ENCODE measurements around the gene OR5A1.

DNA sequence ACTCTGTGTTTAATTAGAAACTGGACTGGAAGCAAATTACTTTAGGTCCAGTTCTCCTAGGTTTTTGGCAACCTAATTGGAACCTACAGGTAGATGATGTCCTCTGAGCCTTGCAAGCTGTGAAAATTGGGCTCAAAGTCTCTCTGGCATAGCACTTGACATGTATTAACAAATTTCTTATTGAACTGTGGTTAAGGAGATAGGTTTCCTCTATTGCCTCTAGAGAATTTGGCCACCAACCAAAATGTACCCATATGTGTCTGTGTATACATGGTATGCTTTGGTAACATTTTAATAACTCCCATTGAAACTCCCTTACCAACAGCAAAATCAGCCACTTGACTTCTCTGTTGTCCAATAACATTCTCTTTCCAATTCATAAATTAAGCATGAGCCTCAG, 36.7 kb downstream of the OR5A1 start, which contains the start of gene OR4D10:
- no peak for TF ChIP-seq EZH2phosphoT487 (IDR thresholded peaks at IDR 0.05; ENCODE audit: borderline replicate concordance, low read length)
- TF ChIP-seq, protein P1, sequence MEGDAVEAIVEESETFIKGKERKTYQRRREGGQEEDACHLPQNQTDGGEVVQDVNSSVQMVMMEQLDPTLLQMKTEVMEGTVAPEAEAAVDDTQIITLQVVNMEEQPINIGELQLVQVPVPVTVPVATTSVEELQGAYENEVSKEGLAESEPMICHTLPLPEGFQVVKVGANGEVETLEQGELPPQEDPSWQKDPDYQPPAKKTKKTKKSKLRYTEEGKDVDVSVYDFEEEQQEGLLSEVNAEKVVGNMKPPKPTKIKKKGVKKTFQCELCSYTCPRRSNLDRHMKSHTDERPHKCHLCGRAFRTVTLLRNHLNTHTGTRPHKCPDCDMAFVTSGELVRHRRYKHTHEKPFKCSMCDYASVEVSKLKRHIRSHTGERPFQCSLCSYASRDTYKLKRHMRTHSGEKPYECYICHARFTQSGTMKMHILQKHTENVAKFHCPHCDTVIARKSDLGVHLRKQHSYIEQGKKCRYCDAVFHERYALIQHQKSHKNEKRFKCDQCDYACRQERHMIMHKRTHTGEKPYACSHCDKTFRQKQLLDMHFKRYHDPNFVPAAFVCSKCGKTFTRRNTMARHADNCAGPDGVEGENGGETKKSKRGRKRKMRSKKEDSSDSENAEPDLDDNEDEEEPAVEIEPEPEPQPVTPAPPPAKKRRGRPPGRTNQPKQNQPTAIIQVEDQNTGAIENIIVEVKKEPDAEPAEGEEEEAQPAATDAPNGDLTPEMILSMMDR (IDR thresholded peaks at IDR 0.05; ENCODE audit: low read depth, low read length, poor library complexity, severe bottlenecking) = no peak
